ENCODE results near the gene COL6A2. TPM values are rescaled to one million over a fixed set of nuclear protein-coding genes. Genes with fewer than 3 reads are reported as not detected.

The COL6A2 gene
- total RNA-seq, 1 donor from 2014 or later, result 933 TPM

DNA sequence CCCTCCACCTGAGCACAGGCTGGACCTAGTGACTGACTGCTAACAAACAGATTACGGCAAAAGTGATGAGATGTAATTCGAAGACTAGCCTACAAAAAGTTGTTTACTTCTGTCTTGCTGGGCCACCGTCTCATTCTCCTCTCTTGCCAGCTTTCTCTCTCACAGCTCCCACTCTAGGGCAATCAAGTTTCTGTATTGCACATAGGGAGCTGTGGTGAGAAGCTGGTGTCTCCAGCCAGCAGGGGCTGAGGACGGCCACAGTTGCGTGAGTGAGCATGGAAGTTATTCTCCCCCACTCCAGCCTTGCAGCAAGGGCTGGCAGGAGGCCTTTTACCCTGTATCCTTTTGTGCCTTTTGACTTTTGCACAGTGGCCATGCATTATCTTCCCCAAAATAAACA is 8.6 kb upstream of the COL6A2 start:
- Mint-ChIP-seq H3K4me3 (no peak overlapping the region), H3K27me3 (ENCODE audit: low read depth) (no peaks in the 10 kb centered on the region), H3K4me1 (no peaks in the 10 kb centered on the region), H3K27ac (no peak overlapping the region), H3K36me3 (peaks cover 3% of the 10 kb centered on the region), H3K9me3 (peaks cover 34% of the 10 kb centered on the region)
- TF ChIP-seq, protein P1, sequence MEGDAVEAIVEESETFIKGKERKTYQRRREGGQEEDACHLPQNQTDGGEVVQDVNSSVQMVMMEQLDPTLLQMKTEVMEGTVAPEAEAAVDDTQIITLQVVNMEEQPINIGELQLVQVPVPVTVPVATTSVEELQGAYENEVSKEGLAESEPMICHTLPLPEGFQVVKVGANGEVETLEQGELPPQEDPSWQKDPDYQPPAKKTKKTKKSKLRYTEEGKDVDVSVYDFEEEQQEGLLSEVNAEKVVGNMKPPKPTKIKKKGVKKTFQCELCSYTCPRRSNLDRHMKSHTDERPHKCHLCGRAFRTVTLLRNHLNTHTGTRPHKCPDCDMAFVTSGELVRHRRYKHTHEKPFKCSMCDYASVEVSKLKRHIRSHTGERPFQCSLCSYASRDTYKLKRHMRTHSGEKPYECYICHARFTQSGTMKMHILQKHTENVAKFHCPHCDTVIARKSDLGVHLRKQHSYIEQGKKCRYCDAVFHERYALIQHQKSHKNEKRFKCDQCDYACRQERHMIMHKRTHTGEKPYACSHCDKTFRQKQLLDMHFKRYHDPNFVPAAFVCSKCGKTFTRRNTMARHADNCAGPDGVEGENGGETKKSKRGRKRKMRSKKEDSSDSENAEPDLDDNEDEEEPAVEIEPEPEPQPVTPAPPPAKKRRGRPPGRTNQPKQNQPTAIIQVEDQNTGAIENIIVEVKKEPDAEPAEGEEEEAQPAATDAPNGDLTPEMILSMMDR (IDR thresholded peaks at IDR 0.05; ENCODE audit: unreplicated experiment), result no peak
- no peak for DNase-seq (ENCODE audit: low spot score in 2 of 2, unreplicated experiment in 2 of 2)

DNA sequence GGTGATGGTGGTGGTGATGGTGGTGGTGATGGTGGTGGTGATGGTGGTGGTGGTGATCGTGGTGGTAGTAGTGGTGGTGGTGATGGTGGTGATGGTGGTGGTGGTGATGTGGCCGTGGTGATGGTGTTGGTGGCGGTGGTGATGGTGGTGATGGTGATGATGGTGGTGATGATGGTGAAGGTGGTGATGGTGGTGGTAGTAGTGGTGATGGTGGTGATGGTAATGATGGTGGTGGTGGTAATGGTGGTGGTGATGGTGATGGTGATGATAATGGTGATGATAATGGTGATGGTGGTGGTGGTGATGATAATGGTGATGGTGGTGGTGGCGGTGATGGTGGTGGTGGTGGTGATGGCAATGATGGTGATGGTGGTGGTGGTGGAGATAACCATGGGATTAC is 6.8 kb upstream of the COL6A2 start:
- Mint-ChIP-seq H3K36me3 (peaks cover 3% of the 10 kb centered on the region), H3K27me3 (ENCODE audit: low read depth) (no peaks in the 10 kb centered on the region), H3K27ac (no peak overlapping the region), H3K9me3 (peaks cover 30% of the 10 kb centered on the region), H3K4me3 (no peak overlapping the region), H3K4me1 (no peaks in the 10 kb centered on the region)
- TF ChIP-seq, protein P1 (IDR thresholded peaks at IDR 0.05; ENCODE audit: unreplicated experiment), result no peak
- DNase-seq (ENCODE audit: low spot score in 2 of 2, unreplicated experiment in 2 of 2), result no peak

DNA sequence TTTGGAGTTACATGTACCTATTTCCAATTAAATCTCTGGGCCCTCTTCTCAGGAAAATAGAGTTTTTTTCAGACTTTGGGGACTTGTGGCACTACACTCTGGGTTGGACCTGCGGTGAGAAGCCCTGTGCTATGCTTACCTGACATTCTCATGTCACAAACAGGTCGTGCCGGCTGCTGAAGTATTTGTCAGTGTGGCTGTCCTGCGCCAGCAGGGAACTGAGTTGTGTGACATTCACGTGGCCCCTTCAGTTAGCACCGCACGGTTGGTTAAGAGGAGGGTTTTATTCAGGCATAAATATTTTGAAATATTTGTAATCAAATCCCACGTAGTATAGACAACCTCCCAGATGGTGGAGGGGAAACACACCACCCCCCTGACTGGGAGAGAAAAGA is 6.3 kb upstream of the COL6A2 start:
- Mint-ChIP-seq H3K4me1 (no peaks in the 10 kb centered on the region), H3K4me3 (no peak overlapping the region), H3K27me3 (ENCODE audit: low read depth) (no peaks in the 10 kb centered on the region), H3K9me3 (peaks cover 26% of the 10 kb centered on the region), H3K36me3 (peaks cover 3% of the 10 kb centered on the region), H3K27ac (no peak overlapping the region)
- DNase-seq (ENCODE audit: low spot score in 2 of 2, unreplicated experiment in 2 of 2), result no peak
- TF ChIP-seq, protein P1 (IDR thresholded peaks at IDR 0.05; ENCODE audit: unreplicated experiment), result no peak

DNA sequence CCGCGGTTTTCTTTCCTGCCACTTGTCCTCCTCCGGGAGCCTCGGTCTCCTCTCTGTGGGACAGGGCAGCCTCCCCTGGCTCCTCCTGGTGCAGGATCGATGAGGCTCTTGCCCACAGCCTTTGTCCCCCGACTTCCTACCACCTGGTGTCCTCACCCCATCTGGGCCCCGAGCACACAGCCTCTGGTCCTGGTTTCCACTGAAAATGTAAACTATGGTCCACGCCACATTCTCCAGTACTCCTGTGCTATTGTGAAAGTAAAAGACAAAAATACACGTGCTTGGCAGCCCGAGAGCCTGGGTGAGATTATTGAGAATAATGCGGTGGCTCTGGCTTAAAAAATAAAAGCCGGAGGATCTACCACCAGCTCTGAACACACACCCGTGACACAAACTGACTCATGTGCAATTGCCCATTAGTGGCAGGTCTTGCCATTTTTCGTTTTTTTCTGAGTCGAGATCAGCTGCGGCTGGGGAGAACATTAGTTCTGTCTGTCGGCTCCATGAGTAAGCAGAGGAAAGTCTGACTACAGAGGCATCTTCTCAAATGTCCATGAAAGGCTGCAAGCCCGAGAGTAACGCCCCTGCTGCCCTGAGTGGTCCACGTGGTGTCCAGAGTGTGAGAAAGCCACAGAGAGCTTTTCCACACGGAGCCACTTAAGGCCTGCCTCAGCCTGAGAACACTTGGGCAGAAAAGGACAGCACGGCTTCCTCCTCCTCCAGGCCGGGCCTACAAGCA is 5.7 kb upstream of the COL6A2 start:
- peaks cover 3% of the 10 kb centered on the region for H3K36me3 Mint-ChIP-seq
- peaks cover 22% of the 10 kb centered on the region for H3K9me3 Mint-ChIP-seq
- peaks cover 3% of the 10 kb centered on the region for H3K4me1 Mint-ChIP-seq
- no peak for DNase-seq (ENCODE audit: low spot score in 2 of 2, unreplicated experiment in 2 of 2)
- TF ChIP-seq, protein P1 (IDR thresholded peaks at IDR 0.05; ENCODE audit: unreplicated experiment), result no peak
- H3K27ac Mint-ChIP-seq, result peak overlapping the region; percentile 64
- H3K4me3 Mint-ChIP-seq, result no peak overlapping the region
- peaks cover 3% of the 10 kb centered on the region for H3K27me3 Mint-ChIP-seq (ENCODE audit: low read depth)

DNA sequence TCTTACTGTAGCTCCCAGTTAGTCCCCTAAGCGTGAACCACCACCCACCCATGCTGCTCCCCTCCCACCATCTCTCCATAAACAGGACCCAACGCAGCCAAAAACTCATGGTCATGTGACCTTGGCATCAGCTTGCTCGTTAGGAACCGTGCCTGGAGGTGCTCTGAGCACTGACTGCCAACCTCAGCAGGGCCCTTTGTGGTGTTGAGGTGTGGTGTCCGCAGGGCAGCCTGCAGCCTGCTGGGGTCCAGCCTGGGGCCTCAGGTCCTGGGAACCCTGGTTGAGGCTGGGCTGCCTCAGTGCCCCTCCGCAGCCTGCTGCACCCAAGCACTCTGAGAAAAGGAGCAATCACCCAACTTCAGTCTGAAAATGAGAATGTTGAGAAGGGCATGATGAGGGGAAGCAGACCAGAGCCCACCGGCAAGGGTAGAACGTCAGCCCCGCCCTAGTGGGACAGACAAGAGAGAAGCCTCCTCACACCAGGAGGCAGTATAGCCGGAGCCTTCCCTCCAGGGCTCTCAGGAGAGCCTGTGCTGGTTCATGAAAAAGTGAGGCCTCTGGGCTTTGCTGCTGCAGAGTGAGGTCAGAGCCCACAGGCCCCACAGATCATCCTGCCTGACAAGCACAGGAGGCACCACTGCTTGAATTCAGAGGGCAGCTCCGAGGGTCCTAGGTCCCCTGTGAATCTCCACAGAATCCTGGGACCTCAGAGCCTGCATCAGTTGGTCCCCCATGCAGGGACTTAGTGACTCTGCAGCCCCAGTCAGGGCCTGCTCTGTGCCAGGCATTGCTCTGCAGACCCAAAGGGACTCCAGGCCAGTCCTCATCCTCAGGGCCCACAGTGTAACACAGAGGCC is 4.9 kb upstream of the COL6A2 start:
- Mint-ChIP-seq H3K4me3 (no peak overlapping the region), H3K4me1 (peaks cover 3% of the 10 kb centered on the region), H3K36me3 (peaks cover 3% of the 10 kb centered on the region), H3K27me3 (ENCODE audit: low read depth) (peaks cover 3% of the 10 kb centered on the region), H3K27ac (peak overlapping the region; percentile 64), H3K9me3 (peaks cover 21% of the 10 kb centered on the region)
- DNase-seq (ENCODE audit: low spot score in 2 of 2, unreplicated experiment in 2 of 2), result no peak
- TF ChIP-seq, protein P1 (IDR thresholded peaks at IDR 0.05; ENCODE audit: unreplicated experiment), result no peak

Measured in mesothelial cell of epicardium (in vitro differentiated cells).